ENCODE measurements around the gene OR2T2. TPM values are rescaled to one million over a fixed set of nuclear protein-coding genes. Genes with fewer than 3 reads are reported as not detected.
"Not testable (repeated sequence)": the region's sequence is repeated elsewhere in the genome, so short reads cannot be mapped to it uniquely, and the experiment has no call there.

Gene OR2T2
- not detected in 2 replicates for total RNA-seq (2014; rRNA removed)
- not detected for polyA plus RNA-seq (2012)

- not testable (repeated sequence) for DNase-seq (ENCODE audit: low read depth)
Observed at GRCh38 chr1:248445399-248445798, at the start of gene OR2T2. TSS of gene OR2T2 (plus strand) at chr1:248445637. CDS start at chr1:248452798, 7,161 bp downstream.

GRCh38 chr1:248402748-248403147, 42.7 kb upstream of the OR2T2 start, which contains the start of gene OR2T1:
TSS of gene OR2T1 (plus strand) at chr1:248403048. CDS start at chr1:248406148, 3,100 bp downstream.
- no peak for DNase-seq (ENCODE audit: low read depth)

GRCh38 chr1:248404024-248404423, 41.4 kb upstream of the OR2T2 start:
- no peak for DNase-seq (ENCODE audit: low read depth)

- DNase-seq (ENCODE audit: low read depth) = no peak
Observed at GRCh38 chr1:248406721-248407692, 38.4 kb upstream of the OR2T2 start.

GRCh38 chr1:248416226-248416625, 29.2 kb upstream of the OR2T2 start:
- DNase-seq (ENCODE audit: low read depth) = no peak

GRCh38 chr1:248417854-248418253, 27.6 kb upstream of the OR2T2 start:
- no peak for DNase-seq (ENCODE audit: low read depth)

- peak; percentile 12 for DNase-seq (ENCODE audit: low read depth)
Observed at GRCh38 chr1:248421384-248421783, 24.1 kb upstream of the OR2T2 start.

- DNase-seq (ENCODE audit: low read depth) = not testable (repeated sequence)
Observed at GRCh38 chr1:248427526-248428191, 17.8 kb upstream of the OR2T2 start.

GRCh38 chr1:248428192-248428533, 17.3 kb upstream of the OR2T2 start:
- DNase-seq (ENCODE audit: low read depth) = not testable (repeated sequence)

GRCh38 chr1:248431683-248432082, 13.8 kb upstream of the OR2T2 start:
- DNase-seq (ENCODE audit: low read depth) = not testable (repeated sequence)

GRCh38 chr1:248432201-248432600, 13.2 kb upstream of the OR2T2 start:
- not testable (repeated sequence) for DNase-seq (ENCODE audit: low read depth)

- DNase-seq (ENCODE audit: low read depth) = not testable (repeated sequence)
Observed at GRCh38 chr1:248433811-248434415, 11.5 kb upstream of the OR2T2 start.

- DNase-seq (ENCODE audit: low read depth) = not testable (repeated sequence)
Observed at GRCh38 chr1:248434913-248435312, 10.5 kb upstream of the OR2T2 start.

GRCh38 chr1:248436303-248436702, 9.1 kb upstream of the OR2T2 start:
- DNase-seq (ENCODE audit: low read depth) = not testable (repeated sequence)

- not testable (repeated sequence) for DNase-seq (ENCODE audit: low read depth)
Observed at GRCh38 chr1:248438668-248439067, 6.8 kb upstream of the OR2T2 start.

GRCh38 chr1:248439283-248439682, 6.2 kb upstream of the OR2T2 start:
- not testable (repeated sequence) for DNase-seq (ENCODE audit: low read depth)

GRCh38 chr1:248442500-248443277, 2.7 kb upstream of the OR2T2 start:
- not testable (repeated sequence) for DNase-seq (ENCODE audit: low read depth)

- DNase-seq (ENCODE audit: low read depth) = not testable (repeated sequence)
Observed at GRCh38 chr1:248444603-248445002, 834 bp upstream of the OR2T2 start.

GRCh38 chr1:248448409-248449074, 3.1 kb downstream of the OR2T2 start:
- DNase-seq (ENCODE audit: low read depth) = not testable (repeated sequence)

- DNase-seq (ENCODE audit: low read depth) = not testable (repeated sequence)
Observed at GRCh38 chr1:248449821-248450465, 4.5 kb downstream of the OR2T2 start.

Measured in LHCN-M2 (cell line).